ENCODE results near the gene TNKS1BP1.

DNA sequence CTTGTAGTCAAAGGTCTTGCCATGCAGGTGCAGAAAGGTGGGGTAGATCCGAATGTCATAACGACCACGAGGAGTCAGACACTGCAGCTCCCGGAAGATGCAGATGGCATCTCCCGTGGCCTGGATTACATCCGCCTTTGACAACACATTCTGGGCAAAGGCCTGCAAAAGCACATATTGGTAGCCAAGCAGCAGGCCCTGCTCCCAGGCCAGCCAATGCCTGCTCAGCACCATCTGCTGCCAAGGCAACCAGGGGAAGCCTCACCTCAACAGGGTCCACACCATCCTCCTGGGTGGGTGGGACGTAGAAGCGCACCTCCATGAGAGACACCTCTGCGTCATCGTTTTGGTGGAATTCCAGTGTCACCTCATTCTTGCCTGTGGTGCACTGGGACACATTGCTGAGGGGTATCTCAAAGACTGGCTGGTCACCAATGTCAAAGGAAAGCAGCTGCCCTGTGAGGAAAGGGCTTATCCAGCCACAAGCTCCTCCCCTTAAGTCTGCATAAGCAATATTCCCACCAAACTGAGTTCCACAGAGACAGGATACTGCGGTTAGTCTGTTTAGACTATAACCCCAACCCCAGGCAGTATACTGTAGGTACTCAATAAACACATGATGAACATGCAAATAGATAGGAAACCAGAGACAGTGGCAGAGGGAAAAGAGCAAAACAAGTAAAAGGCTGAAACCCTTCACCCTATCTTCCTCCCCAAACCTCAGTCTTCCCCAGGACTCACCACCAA, 8.1 kb upstream of the TNKS1BP1 start:
- no peak for TF ChIP-seq POLR2A (IDR thresholded peaks at IDR 0.05; ENCODE audit: low read length)
- TF ChIP-seq GATA1 (IDR thresholded peaks at IDR 0.05; ENCODE audit: low read depth, low read length) = no peak
